ENCODE data around the gene EPB42. TPM values are rescaled to one million over a fixed set of nuclear protein-coding genes. Genes with fewer than 3 reads are reported as not detected.

The EPB42 gene
- total RNA-seq, 4 donors from 2014 or later: not detected

DNA sequence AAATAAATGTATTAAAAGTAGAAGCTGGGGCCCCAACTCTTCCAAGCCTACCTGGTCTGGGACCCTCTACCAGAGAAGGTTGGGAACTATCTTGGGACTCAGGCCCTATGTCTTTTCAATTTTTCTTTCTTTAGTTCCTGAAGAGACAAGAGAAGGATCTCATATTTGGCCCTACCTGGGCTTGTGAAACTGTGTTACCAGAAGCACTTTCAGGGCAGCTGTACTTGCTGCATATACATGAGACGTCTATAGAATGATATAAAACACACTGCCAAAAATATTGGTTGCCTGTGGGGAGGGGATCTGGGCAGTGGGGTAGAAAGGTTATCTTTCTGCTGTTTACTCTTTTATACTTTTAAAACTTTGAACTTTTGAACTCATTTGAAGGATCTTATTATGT lies 604 bp upstream of the EPB42 start:
- TF ChIP-seq EP300 (IDR thresholded peaks at IDR 0.05) (no peak), CTCF (IDR thresholded peaks at IDR 0.05) (no peak), POLR2A (IDR thresholded peaks at IDR 0.05) (no peak)
- WGBS: 75% methylated on average over 1 of the region's 1 CpG

GRCh38 chr15:43219929-43220928 lies 589 bp downstream of the EPB42 start:
- no peak overlapping the region for H3K4me3 ChIP-seq
- no peak overlapping the region for H3K27ac ChIP-seq
- H3K36me3 ChIP-seq: no peaks in the 10 kb centered on the region
- H3K9me3 ChIP-seq: no peaks in the 10 kb centered on the region
- DNase-seq (ENCODE audit: low spot score in 2 of 2): peak in 1 of 2 donors; percentile 5
- no peaks in the 10 kb centered on the region for H3K27me3 ChIP-seq
- TF ChIP-seq POLR2A (IDR thresholded peaks at IDR 0.05): no peak
- no peak for TF ChIP-seq CTCF (IDR thresholded peaks at IDR 0.05)
- no peak for TF ChIP-seq EP300 (IDR thresholded peaks at IDR 0.05)
- no peak for TF ChIP-seq POLR2AphosphoS5 (IDR thresholded peaks at IDR 0.05)
- 85% methylated on average over 16 of the region's 16 CpGs for WGBS
- H3K4me1 ChIP-seq: peaks cover 9% of the 10 kb centered on the region

More for the DNA sequence above, 604 bp upstream of the EPB42 start:
- Histone ChIP-seq H3K9me3 (no peaks in the 10 kb centered on the region), H3K4me3 (no peak overlapping the region), H3K27ac (no peak overlapping the region), H3K4me1 (peaks cover 9% of the 10 kb centered on the region), H3K36me3 (no peaks in the 10 kb centered on the region), H3K27me3 (no peaks in the 10 kb centered on the region)
- DNase-seq (ENCODE audit: low spot score in 2 of 2): no peak

DNA sequence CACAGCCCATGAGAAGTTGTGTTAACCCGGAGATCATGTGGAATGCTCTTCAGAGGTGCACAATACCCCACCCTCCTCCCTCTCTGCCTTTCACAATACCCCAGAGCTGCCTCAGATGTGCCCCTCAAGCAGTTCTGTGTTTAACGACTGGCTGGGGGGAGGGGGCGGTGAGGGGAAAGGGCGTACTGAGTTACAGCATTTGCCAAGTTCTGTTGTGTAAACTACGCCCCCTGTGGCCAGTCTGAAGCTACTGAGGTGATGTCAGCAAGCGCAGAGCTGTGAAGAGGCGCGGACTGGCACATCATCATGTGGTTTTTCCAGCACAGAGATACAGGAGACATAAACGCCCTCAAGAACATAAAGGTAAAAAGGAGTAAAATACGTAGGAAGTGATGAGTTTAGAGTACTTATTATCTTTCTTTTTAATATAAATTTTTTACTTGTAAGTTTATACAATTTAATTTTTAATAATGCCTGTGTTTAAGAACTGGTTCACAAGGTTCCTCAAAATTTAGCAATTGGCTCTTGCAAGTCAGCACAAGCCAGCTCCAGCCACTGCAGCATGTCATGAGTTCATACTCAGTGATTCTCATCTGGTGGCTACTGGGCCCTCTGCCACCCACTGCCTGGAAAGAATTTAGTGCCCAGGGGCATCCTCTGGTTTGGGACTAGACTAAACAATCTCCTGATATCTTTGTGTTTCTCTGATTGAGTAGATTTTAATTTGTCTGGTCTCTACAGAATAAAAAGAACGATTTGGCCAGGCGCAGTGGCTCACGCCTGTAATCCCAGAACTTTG lies 1.7 kb downstream of the EPB42 start:
- Histone ChIP-seq H3K4me3 (no peak overlapping the region), H3K4me1 (peaks cover 9% of the 10 kb centered on the region), H3K36me3 (no peaks in the 10 kb centered on the region), H3K27me3 (no peaks in the 10 kb centered on the region), H3K9me3 (no peaks in the 10 kb centered on the region), H3K27ac (no peak overlapping the region)
- DNase-seq (ENCODE audit: low spot score in 2 of 2): peak in 1 of 2 donors; percentile 55
- 30% methylated on average over 13 of the region's 13 CpGs for WGBS
- no peak for TF ChIP-seq EP300 (IDR thresholded peaks at IDR 0.05)
- no peak for TF ChIP-seq POLR2AphosphoS5 (IDR thresholded peaks at IDR 0.05)
- TF ChIP-seq POLR2A (IDR thresholded peaks at IDR 0.05): no peak
- peak in 1 of 2 donors; percentile 38 for TF ChIP-seq CTCF (IDR thresholded peaks at IDR 0.05)

- Histone ChIP-seq H3K27ac (no peak overlapping the region), H3K4me3 (no peak overlapping the region), H3K27me3 (no peaks in the 10 kb centered on the region), H3K4me1 (peaks cover 9% of the 10 kb centered on the region), H3K9me3 (no peaks in the 10 kb centered on the region), H3K36me3 (no peaks in the 10 kb centered on the region)
- TF ChIP-seq POLR2A (IDR thresholded peaks at IDR 0.05) (no peak), POLR2AphosphoS5 (IDR thresholded peaks at IDR 0.05) (no peak), EP300 (IDR thresholded peaks at IDR 0.05) (no peak)
- DNase-seq (ENCODE audit: low spot score in 2 of 2): no peak
- WGBS: 75% methylated on average over 7 of the region's 7 CpGs
Observed at GRCh38 chr15:43215961-43216360, 4.9 kb downstream of the EPB42 start.

- peak in 1 of 2 donors; percentile 33 for DNase-seq (ENCODE audit: low spot score in 2 of 2)
- Histone ChIP-seq H3K4me1 (peaks cover 9% of the 10 kb centered on the region), H3K9me3 (no peaks in the 10 kb centered on the region), H3K36me3 (no peaks in the 10 kb centered on the region), H3K4me3 (no peak overlapping the region), H3K27ac (no peak overlapping the region), H3K27me3 (no peaks in the 10 kb centered on the region)
- TF ChIP-seq EP300 (IDR thresholded peaks at IDR 0.05) (no peak), POLR2AphosphoS5 (IDR thresholded peaks at IDR 0.05) (no peak), CTCF (IDR thresholded peaks at IDR 0.05) (no peak), POLR2A (IDR thresholded peaks at IDR 0.05) (no peak)
- WGBS: 80% methylated on average over 6 of the region's 6 CpGs
Observed at GRCh38 chr15:43214592-43215295, 6.1 kb downstream of the EPB42 start.
